Measurements from ENCODE around the gene FXYD1. TPM values are rescaled to one million over a fixed set of nuclear protein-coding genes. Genes with fewer than 3 reads are reported as not detected.

The FXYD1 gene
- total and polyA plus RNA-seq, 7 donors = 210 to 860 (median 542) TPM

DNA sequence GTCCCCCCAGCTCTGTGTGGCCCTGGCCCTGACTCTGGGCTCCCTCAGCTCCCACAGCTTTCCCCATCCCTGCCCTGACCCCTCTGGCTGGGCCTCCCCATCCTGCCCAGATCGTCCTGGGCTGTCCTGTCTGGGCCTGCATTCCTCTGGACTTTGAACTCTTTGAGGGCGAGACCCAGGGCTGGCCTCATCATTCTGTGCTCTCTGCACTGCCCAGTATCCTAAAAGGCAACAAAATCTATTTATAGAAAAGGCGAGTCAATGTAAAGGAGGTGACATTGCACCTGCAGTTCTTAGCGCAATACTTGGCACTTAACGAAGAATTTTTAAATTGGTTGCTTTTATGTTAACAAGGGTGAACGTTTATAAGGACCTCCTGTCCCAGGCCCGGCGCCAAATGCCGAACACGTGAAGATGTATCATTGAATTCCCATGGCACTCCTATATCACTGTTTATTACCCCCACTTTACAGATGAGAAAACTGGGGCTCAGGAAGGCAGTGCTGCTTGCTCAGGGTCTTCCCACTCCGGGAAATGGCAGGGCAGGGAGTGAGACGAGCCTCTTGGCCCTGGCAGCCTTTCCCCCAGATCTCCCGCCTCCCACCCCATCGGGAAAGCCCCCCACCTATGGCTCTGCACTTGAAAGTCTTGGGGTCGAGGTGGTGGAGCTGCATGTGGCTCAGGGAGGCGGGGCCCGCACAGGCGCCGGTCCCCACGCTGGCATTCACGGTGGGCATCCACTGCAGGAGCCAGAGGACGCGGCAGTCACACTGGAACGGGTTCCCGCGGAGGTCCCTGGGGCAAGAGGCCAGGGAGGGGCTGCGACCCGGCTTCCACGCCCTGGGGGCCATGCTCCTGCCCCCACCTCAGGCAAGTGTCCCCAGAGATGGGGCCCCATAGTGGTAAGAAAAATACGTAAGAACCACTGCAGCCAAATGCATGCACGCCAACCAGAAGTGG is 7.6 kb upstream of the FXYD1 start:
- Histone ChIP-seq H3K4me1 (peaks cover 22% of the 10 kb centered on the region), H3K27ac (peak overlapping the region; percentile 44), H3K27me3 (ENCODE audit: insufficient read depth in 3 of 3, low read length in 2 of 3) (no peaks in the 10 kb centered on the region), H3K4me3 (no peak overlapping the region), H3K9me3 (no peaks in the 10 kb centered on the region), H3K36me3 (ENCODE audit: insufficient read depth in 1 of 2, low read depth in 1 of 2) (no peaks in the 10 kb centered on the region)
- intact Hi-C loops (cut with DNase I) = loop anchor here in 1 of 2 donors (5.0 kb wide), 1 partner anchor 64 kb away; no protein-coding TSS in a partner anchor
- TF ChIP-seq, protein P1, sequence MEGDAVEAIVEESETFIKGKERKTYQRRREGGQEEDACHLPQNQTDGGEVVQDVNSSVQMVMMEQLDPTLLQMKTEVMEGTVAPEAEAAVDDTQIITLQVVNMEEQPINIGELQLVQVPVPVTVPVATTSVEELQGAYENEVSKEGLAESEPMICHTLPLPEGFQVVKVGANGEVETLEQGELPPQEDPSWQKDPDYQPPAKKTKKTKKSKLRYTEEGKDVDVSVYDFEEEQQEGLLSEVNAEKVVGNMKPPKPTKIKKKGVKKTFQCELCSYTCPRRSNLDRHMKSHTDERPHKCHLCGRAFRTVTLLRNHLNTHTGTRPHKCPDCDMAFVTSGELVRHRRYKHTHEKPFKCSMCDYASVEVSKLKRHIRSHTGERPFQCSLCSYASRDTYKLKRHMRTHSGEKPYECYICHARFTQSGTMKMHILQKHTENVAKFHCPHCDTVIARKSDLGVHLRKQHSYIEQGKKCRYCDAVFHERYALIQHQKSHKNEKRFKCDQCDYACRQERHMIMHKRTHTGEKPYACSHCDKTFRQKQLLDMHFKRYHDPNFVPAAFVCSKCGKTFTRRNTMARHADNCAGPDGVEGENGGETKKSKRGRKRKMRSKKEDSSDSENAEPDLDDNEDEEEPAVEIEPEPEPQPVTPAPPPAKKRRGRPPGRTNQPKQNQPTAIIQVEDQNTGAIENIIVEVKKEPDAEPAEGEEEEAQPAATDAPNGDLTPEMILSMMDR (IDR thresholded peaks at IDR 0.05) = no peak
- DNase-seq (no peak), ATAC-seq (no peak)
- 70 to 78% (median 76%) methylated on average over 27 to 31 of the region's 31 CpGs for WGBS, 3 donors

DNA sequence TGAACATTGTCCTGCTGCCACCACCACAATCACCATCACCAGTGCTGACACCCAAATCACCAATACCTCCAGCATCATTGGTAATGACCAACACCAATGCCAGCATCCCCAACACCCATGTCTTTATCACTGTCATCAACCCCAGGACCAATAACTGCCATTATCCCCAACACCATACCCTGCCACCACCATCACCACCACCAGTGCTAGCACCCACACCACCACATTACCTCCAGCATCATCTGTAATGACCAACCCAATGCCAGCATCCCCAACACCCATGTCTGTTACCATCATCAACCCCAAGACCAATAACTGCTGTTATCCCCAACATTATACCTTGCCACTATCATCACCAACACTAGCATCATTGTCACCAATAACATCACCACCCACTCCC is 6.4 kb upstream of the FXYD1 start:
- DNase-seq (no peak), ATAC-seq (no peak)
- H3K27ac ChIP-seq = no peak overlapping the region
- H3K27me3 ChIP-seq (ENCODE audit: insufficient read depth in 3 of 3, low read length in 2 of 3) = no peaks in the 10 kb centered on the region
- no peaks in the 10 kb centered on the region for H3K36me3 ChIP-seq (ENCODE audit: insufficient read depth in 1 of 2, low read depth in 1 of 2)
- H3K4me3 ChIP-seq = peak overlapping the region; percentile 66
- TF ChIP-seq, protein P1 (IDR thresholded peaks at IDR 0.05) = no peak
- H3K4me1 ChIP-seq = peaks cover 22% of the 10 kb centered on the region
- H3K9me3 ChIP-seq = no peaks in the 10 kb centered on the region
- intact Hi-C loops (cut with DNase I) = loop anchor here in 1 of 2 donors (5.0 kb wide), 1 partner anchor 65 kb away; no protein-coding TSS in a partner anchor

DNA sequence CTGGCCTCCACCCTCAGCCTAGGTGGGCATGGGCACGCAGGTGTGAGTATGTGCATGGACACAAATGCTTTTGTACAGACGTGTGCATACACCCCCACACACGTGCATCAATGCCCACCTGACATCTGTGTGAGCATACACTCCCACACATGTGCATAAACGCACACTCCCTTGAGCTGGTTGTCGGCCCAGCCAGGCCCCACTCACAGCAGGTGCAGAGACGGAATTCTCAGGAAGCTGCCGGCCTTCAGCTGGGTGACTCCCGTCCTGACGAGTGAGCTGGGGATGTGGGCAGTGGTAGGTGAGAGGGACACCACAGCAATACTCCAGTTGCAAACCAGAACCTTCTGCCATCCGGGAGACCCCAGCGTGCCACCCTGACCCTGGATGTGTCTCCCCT is 4.8 kb upstream of the FXYD1 start:
- Histone ChIP-seq H3K27ac (peak overlapping the region; percentile 84), H3K36me3 (ENCODE audit: insufficient read depth in 1 of 2, low read depth in 1 of 2) (no peaks in the 10 kb centered on the region), H3K4me3 (peak overlapping the region; percentile 66), H3K9me3 (no peaks in the 10 kb centered on the region), H3K27me3 (ENCODE audit: insufficient read depth in 3 of 3, low read length in 2 of 3) (no peaks in the 10 kb centered on the region), H3K4me1 (peaks cover 31% of the 10 kb centered on the region)
- intact Hi-C loops (cut with DNase I) = loop anchor here (2.0 to 5.0 kb wide), 3 partner anchors 19 to 67 kb away; partner anchors contain the start of gene FXYD3 (in 1 of the 2)
- ATAC-seq (no peak), DNase-seq (no peak)
- TF ChIP-seq, protein P1 (IDR thresholded peaks at IDR 0.05) = no peak
- 61 to 76% (median 62%) methylated on average over 11 of the region's 11 CpGs for WGBS, 3 donors

DNA sequence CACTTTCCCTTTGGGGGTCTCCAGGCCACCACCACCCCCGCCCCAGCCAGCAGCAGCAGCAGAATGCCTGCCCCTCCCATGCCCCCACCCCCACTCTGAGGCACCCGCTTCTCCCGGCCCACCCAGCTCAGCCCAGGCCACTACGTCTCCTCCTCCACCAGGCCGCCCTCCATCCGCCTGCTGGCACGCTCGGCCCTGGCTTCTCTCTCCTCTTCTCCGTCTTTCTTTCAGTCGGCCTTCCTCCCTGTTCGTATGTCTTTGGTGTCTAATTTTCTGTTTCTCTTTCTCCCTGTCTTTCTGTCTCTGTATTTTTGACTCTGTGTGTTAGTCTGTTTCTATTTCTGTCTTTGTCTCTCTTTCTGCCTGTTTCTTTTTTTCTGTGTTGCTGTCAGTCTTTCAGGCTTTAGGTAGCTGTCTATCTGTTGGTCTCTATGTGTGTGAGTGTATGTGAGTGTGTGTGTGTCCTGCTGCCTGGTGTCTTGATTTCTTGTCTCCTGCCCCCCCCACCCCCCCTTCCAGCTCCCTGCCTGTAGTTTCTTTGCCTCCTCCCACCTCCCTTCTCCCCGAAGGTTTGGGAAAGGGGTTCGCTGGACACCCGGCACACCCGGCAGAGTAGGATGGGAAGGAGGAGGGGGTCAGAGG is 3.9 kb upstream of the FXYD1 start, which contains the start of gene LGI4:
Gene LGI4, minus strand, starts transcription at position 459 of the 642 bp plus-strand sequence. Its CDS starts 379 bp downstream, at position 80.
- Histone ChIP-seq H3K4me1 (peaks cover 23% of the 10 kb centered on the region), H3K9me3 (no peaks in the 10 kb centered on the region), H3K36me3 (ENCODE audit: insufficient read depth in 1 of 2, low read depth in 1 of 2) (no peaks in the 10 kb centered on the region), H3K27ac (peak within 1 kb of the TSS; percentile 97), H3K4me3 (peak within 1 kb of the TSS; percentile 66), H3K27me3 (ENCODE audit: insufficient read depth in 3 of 3, low read length in 2 of 3) (no peaks in the 10 kb centered on the region)
- ATAC-seq (peak in 1 of 4 donors; percentile 1), DNase-seq (peak in 1 of 2 donors; percentile 63)
- TF ChIP-seq, protein P1 (IDR thresholded peaks at IDR 0.05) = no peak
- intact Hi-C loops (cut with DNase I) = loop anchor here (1.0 to 5.0 kb wide), 6 partner anchors 20 to 92 kb away; partner anchors contain the start of genes FXYD3 (in 1 of the 2) and HPN (in 1 of the 2)
- 41 to 69% (median 44%) methylated on average over 11 to 15 of the region's 15 CpGs for WGBS, 3 donors
